AG04449 (cell line): ENCODE results near the gene CGB5.
A peak's percentile ranks its signal among the peaks of the same experiment; 100 is the strongest.

ENCODE experiments used
- CTCF ChIA-PET: fragments of 350-600 bp; formaldehyde crosslinking; extraction: SDS; loops from one replicate; lab custom pipeline; 2021; ENCODE audit warnings: antibody characterized with exemption; lab: Yijun Ruan, JAX
- POLR2A ChIA-PET: fragments of 400-600, 350-600 bp; formaldehyde crosslinking; extraction: SDS; loops from one replicate; lab custom pipeline; 2020; ENCODE audit warnings: antibody characterized with exemption, inconsistent platforms; lab: Yijun Ruan, JAX
- DNase-seq: peaks from one replicate; pipeline ENCODE4 v3.0.0-alpha.2; 2010; ENCODE audit warnings: low read depth, low spot score
- H3K4me3 ChIP-seq: 2 replicates; pipeline ENCODE4 v1.5.1; 2011; ENCODE audit warnings: low read depth, mild to moderate bottlenecking, control low read depth, low read length
- TF ChIP-seq, protein P1 (sequence below): IDR thresholded peaks from one replicate; pipeline ENCODE4 v1.5.1; 2011; ENCODE audit warnings: mild to moderate bottlenecking, moderate library complexity, low read length, control low read depth, inconsistent platforms; ENCODE audit not compliant: insufficient read depth; ENCODE audit errors: missing control alignments

Gene CGB5

DNA sequence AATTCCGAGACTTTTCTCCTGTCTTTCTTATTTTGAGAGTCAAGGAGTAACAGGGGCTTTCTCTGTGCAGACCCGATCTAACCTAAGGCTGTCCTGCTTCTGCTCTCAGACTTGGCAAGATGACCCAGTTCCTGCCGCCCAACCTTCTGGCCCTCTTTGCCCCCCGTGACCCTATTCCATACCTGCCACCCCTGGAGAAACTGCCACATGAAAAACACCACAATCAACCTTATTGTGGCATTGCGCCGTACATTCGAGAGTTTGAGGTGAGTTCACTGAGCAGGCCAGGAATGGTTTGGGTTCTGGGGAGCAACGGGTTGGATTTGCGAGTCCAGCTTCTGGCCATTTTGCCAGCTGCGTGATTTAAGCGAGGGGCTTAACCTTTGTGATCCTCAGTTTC lies 42.6 kb downstream of the CGB5 start:
- POLR2A ChIA-PET: no interaction called here
- CTCF ChIA-PET: interaction anchor here (0.8 to 4.0 kb wide), 4 partner anchors 11 to 113 kb away, joined by 3 to 76 read pairs (median 4); no protein-coding TSS in a partner anchor

DNA sequence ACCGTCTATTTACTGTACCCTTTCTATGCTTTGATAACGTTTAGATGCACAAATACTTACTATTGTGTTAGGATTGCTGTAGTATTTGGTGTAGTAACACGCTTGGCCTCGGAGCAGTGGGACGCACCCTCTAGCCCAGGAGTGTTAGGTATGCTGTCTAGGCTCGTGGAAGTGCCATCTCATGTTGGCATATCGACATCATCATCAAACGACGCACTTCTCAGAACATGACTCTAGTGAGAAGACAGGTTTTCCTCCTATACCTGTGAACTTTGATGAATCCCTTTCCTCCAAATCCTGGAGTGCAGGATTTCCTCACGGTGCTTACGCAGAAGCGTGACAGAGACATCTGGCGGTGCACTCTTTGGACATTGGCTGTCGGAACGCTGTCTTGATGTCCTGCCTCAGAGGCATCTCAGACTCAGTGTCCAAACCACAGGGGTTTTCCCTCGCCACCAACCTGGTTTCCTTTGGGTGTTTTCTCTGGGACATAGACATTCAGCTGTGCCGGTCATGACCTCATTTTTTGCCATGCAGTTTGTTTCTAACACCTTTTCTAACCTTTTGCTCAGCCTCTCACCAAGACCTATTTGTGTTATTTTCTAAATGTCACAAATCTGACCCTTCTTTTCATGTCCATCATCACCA lies 47.9 kb downstream of the CGB5 start:
- CTCF ChIA-PET: interaction anchor here (1.5 to 7.4 kb wide), 2 partner anchors 13 to 14 kb away, joined by 4 to 66 read pairs; no protein-coding TSS in a partner anchor
- TF ChIP-seq, protein P1, sequence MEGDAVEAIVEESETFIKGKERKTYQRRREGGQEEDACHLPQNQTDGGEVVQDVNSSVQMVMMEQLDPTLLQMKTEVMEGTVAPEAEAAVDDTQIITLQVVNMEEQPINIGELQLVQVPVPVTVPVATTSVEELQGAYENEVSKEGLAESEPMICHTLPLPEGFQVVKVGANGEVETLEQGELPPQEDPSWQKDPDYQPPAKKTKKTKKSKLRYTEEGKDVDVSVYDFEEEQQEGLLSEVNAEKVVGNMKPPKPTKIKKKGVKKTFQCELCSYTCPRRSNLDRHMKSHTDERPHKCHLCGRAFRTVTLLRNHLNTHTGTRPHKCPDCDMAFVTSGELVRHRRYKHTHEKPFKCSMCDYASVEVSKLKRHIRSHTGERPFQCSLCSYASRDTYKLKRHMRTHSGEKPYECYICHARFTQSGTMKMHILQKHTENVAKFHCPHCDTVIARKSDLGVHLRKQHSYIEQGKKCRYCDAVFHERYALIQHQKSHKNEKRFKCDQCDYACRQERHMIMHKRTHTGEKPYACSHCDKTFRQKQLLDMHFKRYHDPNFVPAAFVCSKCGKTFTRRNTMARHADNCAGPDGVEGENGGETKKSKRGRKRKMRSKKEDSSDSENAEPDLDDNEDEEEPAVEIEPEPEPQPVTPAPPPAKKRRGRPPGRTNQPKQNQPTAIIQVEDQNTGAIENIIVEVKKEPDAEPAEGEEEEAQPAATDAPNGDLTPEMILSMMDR: no peak
- H3K4me3 ChIP-seq: no peak overlapping the region
- no peak for DNase-seq
- POLR2A ChIA-PET: no interaction called here

More for the DNA sequence above, 42.6 kb downstream of the CGB5 start:
- DNase-seq: no peak
- TF ChIP-seq, protein P1: no peak
- peak overlapping the region; percentile 95 for H3K4me3 ChIP-seq

DNA sequence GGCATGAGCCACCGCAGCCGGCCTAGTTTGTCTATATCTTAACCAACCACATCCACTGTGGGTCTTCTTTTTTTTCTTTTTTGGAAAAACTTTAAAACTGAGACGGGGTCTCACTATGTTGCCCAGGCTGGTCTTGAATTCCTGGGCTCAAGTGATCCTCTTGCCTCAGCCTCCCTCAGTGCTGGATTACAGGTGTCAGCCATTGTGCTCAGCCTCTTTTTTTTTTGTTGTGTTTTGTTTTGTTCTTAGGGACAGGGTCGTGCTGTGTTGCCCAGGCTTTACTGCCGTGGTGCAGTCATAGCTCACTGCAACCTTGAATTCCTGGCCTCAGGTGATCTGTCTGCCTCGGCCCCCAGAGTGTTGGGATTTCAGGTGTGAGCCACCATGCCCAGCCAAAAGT lies 49.0 kb downstream of the CGB5 start:
- DNase-seq: no peak
- ChIA-PET CTCF (interaction anchor here (1.0 to 7.4 kb wide), 3 partner anchors 12 to 106 kb away, joined by 4 to 66 read pairs (median 5); partner anchors contain the start of gene LIN7B), POLR2A (no interaction called here)
- H3K4me3 ChIP-seq: no peak overlapping the region
- TF ChIP-seq, protein P1: no peak
